ENCODE data around the gene KCNE5.
"Not testable (repeated sequence)": the region's sequence is repeated elsewhere in the genome, so short reads cannot be mapped to it uniquely, and the experiment has no call there.

KCNE5 gene

DNA sequence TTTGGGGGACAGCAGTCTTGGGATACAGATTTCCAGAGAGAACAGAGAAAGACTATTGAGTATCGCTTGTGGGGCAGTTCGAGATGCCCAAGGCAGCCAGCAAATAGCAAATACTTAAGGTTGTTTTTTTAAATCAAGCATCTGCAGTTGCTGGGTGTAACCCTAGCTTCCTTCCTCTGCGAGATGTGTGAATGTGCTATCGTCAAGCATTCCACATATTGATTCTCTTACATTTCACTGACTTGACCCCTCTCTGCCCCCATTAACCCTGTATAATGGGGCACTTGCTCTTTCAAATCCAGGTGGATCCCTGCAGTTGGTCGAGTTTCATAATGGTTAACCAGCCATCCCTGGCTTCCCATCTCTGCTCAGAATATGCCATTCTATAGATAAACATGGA is 23.5 kb downstream of the KCNE5 start:
- DNase-seq: no peak

DNA sequence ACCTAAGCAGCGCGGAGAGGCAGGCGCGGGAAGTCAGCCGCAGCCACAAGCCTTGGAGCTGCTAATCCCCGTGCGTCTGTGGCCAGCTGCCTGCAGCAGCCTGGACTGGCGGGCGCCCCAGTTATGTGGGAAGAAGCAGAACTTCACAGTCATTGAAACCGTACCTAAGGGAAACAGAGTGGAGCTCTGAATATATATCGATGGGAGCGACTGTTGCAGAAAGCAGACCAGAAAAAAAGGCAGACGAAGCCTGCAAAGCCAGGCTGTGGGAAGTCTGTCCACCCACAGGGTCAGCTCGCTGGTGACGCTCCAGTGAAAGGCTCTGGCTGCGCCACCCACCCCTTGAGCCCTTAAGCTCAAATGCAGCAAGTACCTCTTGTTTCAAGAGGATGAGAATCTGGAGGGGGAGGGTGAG is 24.7 kb downstream of the KCNE5 start:
- no peak for DNase-seq

DNA sequence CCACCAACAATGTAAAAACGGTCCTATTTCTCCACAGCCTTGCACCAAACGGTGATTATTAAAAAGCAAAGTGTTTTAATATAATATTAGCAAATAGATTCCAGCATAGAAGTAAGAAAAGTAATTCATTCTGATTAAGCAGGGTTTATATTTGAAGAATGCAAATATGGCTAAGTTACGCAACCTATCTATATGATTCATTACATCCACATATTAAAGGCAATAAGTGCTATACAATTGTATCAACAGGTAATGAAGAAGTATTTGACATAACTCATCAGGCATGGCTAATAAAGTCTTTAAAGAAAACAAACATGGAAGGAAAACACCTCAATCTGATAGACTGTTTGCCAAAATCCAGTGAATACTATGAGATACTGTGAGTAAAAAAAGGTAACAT is 29.0 kb downstream of the KCNE5 start:
- DNase-seq: no peak

DNA sequence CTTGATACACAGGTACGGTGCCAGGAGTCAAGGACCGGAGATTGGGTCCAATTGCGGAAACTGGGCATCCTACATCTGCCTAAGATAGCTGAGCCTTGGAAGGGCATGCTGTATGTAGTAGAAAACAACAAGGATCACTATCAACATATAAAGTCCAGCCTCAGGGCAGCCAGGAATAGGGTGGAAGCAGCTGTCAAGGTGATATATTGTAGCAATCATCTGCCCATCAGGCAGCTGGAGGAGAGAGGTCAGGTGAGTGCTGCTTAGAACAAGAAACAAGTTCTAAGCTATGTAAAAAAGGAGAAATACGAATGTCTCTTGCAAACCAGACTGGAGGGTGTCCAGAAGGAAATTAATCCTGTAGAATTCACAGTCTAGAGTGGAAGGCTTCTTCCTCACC is 34.8 kb downstream of the KCNE5 start:
- no peak for DNase-seq

DNA sequence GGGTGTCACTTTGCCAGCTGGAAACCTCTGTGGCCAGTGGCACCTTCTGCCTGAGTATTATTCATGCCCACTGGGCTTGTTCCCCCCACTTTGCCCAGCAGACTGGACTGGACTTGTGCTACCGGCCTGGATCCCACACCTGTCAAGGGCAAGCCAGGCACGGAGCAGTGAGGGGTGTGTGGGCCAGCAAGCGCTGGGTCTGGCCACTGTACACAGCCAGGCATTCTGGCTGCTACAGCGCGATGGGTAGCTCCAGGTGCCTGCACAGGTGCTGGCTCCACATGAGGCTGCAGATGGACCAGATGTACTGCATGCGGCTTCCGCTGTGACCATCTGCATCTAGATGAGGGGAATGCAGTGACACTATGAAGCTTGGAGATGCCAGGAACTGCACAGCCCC is 39.5 kb downstream of the KCNE5 start:
- no peak for DNase-seq

DNA sequence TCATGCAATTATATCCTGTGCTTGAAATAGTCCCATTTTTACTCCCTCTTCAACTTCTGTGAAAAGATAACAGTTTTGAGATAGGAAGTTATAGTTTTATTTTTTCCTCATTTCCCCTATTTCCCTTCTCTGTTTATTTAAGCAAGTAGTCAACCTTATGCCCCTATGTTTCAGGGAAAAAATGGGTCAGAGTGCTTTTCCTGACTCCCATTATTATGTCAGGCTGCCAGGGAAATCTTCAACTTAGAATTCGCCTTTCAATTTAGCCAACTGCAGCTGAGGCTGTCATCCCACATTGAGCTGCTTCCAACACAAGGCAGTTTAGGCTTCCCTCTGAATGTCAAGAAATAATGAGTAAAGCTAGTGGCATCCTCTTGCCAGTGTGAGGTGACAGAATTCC is 46.1 kb downstream of the KCNE5 start:
- DNase-seq: no peak

DNA sequence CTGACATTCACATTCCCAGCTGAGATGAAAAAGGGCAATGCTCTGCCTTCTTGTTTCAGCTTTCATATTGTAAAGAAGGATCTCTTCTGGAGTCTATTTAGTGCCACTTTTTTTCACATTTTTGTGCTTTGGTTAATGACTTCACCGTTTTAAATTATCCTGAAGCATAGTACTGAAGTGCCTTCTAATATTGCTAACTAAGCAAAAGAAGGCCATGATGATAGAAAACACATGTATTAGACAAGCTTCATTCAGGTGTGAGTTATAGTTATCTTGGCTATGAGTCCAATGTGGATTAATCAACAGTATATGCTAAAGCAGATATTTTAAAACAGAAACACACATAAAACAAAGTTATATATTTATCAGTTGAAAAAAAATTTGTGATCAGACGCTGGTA is 47.9 kb downstream of the KCNE5 start:
- no peak for DNase-seq

DNA sequence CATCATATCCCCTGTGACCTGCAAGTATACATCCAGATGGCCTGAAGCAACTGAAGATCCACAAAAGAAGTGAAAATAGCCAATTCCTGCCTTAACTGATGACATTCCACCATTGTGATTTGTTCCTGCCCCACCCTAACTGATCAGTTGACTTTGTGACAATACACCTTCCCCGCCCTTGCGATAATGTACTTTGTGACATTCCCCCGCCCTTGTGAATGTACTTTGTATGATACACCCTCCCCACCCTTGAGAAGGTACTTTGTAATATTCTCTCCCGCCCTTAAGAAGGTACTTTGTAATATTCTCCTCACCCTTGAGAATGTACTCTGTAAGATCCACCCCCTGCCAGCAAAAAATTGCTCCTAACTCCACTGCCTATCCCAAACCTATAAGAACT is 48.9 kb downstream of the KCNE5 start:
- not testable (repeated sequence) for DNase-seq
